A673 (cell line): ENCODE measurements around the gene NCKAP1. TPM values are rescaled to one million over a fixed set of nuclear protein-coding genes. Genes with fewer than 3 reads are reported as not detected.

ENCODE experiments used
- BruUV-seq: library from RNA; stranded (reverse); fragments of 400-500 nt; replicated peaks from 2 replicates; lab custom pipeline; 2021; lab: Mats Ljungman, UMichigan
- CTCF ChIA-PET: fragments of 300-600 bp; sonication (Branson Sonifier 250); formaldehyde crosslinking; loops from one replicate; lab custom pipeline; 2022; ENCODE audit warnings: antibody characterized with exemption; lab: Charles Lee
- POLR2A ChIA-PET: fragments of 300-600 bp; sonication (Branson Sonifier 250); formaldehyde crosslinking; loops from one replicate; lab custom pipeline; 2022; ENCODE audit warnings: antibody characterized with exemption; ENCODE audit not compliant: low non-redundant PET; lab: Charles Lee
- DNase-seq: peaks from one replicate; pipeline ENCODE4 v3.0.0-alpha.2; 2015; ENCODE audit warnings: low spot score
- H3K27ac ChIP-seq: fragments of 200-600 bp; sonication (generic); 2 replicates; pipeline ENCODE4 v1.5.1; 2016; ENCODE audit warnings: mixed run types, low read depth, mild to moderate bottlenecking, mixed read lengths, antibody characterized with exemption, low read length; ENCODE audit not compliant: poor library complexity, severe bottlenecking
- H3K27me3 ChIP-seq: fragments of 200-600 bp; sonication (generic); replicated peaks from 2 replicates; pipeline ENCODE4 v1.6.1; 2017; ENCODE audit warnings: mixed run types, low read depth, mild to moderate bottlenecking, mixed read lengths, antibody characterized with exemption, low read length; ENCODE audit not compliant: insufficient read depth, poor library complexity
- H3K36me3 ChIP-seq: fragments of 200-600 bp; sonication (generic); 2 replicates; pipeline ENCODE4 v1.6.1; 2016; ENCODE audit warnings: mixed run types, mild to moderate bottlenecking, mixed read lengths, antibody characterized with exemption, low read length; ENCODE audit not compliant: insufficient read depth, poor library complexity, severe bottlenecking
- H3K4me1 ChIP-seq: fragments of 200-600 bp; sonication (generic); 2 replicates; pipeline ENCODE4 v1.6.1; 2017; ENCODE audit warnings: mixed run types, mild to moderate bottlenecking, mixed read lengths, antibody characterized with exemption, low read length; ENCODE audit not compliant: insufficient read depth, poor library complexity, severe bottlenecking
- H3K4me3 ChIP-seq: fragments of 200-600 bp; sonication (generic); 2 replicates; pipeline ENCODE4 v1.5.1; 2016; ENCODE audit warnings: low read depth, mixed run types, mild to moderate bottlenecking, mixed read lengths, low read length; ENCODE audit not compliant: poor library complexity, severe bottlenecking
- H3K9me3 ChIP-seq: fragments of 200-600 bp; sonication (generic); 2 replicates; pipeline ENCODE4 v1.6.1; 2016; ENCODE audit warnings: mixed run types, low read depth, mild to moderate bottlenecking, mixed read lengths, antibody characterized with exemption, low read length; ENCODE audit not compliant: poor library complexity, severe bottlenecking
- EZH2 ChIP-seq: fragments of 200-600 bp; sonication (generic); IDR thresholded peaks from 2 replicates; pipeline ENCODE4 v1.6.1; 2017; ENCODE audit warnings: borderline replicate concordance, low read depth, mild to moderate bottlenecking, mixed read lengths, antibody characterized with exemption, low read length; ENCODE audit not compliant: poor library complexity, severe bottlenecking
- intact Hi-C: fragments of 100-400 bp; cut with micrococcal nuclease; formaldehyde crosslinking; loops from one replicate; pipeline ENCODE4 v1.10.0; 2022; ENCODE audit not compliant: unreplicated experiment
- total RNA-seq: library from RNA; stranded (reverse); gene quantifications from 2 replicates; pipeline ENCODE4 v1.2.3, GENCODE V29; 2021
- TF ChIP-seq, protein P1 (sequence below): fragments of 300-800, 200-600 bp; sonication (generic); conservative IDR thresholded peaks from 2 replicates; pipeline ENCODE4 v1.5.1; 2017; ENCODE audit warnings: low read depth, mild to moderate bottlenecking, antibody characterized with exemption, low read length, moderate library complexity, mixed read lengths

Gene NCKAP1
- total RNA-seq, 1 experiment from 2014 or later = 153 TPM

- peaks cover 12% of the 10 kb centered on the region for H3K9me3 ChIP-seq
- ChIA-PET CTCF (no interaction called here), POLR2A (no interaction called here)
These were observed 32.9 kb upstream of the NCKAP1 start for GRCh38 chr2:183070942-183071844.

DNA sequence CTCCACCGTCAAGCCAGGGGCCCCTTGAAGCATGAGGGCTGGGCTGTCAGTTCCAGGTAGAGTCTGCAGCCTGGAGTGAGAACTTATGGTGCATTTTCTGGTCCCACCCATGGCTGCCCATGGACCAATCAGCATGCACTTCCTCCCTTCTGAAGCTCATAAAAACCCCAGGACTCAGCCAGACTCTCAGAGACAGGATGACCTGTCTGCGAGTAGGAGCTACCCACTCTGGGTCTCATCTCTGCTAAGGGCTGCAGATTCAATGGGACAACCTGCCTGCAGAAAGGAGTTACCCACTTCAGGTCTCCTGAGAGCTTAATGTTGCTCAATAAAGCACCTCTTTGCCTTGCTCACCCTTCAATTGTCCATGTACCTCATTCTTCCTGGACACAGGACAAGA lies 30.9 kb upstream of the NCKAP1 start:
- H3K4me3 ChIP-seq = no peak overlapping the region
- intact Hi-C loops = no loop called here
- POLR2A ChIA-PET = interaction anchor here (0.6 kb wide), 1 partner anchor 31 kb away, joined by 5 read pairs; the partner anchor contains the start of gene NCKAP1
- H3K36me3 ChIP-seq = no peaks in the 10 kb centered on the region
- H3K9me3 ChIP-seq = peaks cover 12% of the 10 kb centered on the region
- no peaks in the 10 kb centered on the region for H3K27me3 ChIP-seq
- BruUV-seq = no TSS peak
- no peak overlapping the region for H3K27ac ChIP-seq
- CTCF ChIA-PET = no interaction called here
- H3K4me1 ChIP-seq = no peaks in the 10 kb centered on the region
- no peak for TF ChIP-seq EZH2
- TF ChIP-seq, protein P1, sequence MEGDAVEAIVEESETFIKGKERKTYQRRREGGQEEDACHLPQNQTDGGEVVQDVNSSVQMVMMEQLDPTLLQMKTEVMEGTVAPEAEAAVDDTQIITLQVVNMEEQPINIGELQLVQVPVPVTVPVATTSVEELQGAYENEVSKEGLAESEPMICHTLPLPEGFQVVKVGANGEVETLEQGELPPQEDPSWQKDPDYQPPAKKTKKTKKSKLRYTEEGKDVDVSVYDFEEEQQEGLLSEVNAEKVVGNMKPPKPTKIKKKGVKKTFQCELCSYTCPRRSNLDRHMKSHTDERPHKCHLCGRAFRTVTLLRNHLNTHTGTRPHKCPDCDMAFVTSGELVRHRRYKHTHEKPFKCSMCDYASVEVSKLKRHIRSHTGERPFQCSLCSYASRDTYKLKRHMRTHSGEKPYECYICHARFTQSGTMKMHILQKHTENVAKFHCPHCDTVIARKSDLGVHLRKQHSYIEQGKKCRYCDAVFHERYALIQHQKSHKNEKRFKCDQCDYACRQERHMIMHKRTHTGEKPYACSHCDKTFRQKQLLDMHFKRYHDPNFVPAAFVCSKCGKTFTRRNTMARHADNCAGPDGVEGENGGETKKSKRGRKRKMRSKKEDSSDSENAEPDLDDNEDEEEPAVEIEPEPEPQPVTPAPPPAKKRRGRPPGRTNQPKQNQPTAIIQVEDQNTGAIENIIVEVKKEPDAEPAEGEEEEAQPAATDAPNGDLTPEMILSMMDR = no peak
- no peak for DNase-seq

More at GRCh38 chr2:183070942-183071844, 32.9 kb upstream of the NCKAP1 start:
- Histone ChIP-seq H3K27ac (no peak overlapping the region), H3K36me3 (no peaks in the 10 kb centered on the region), H3K4me1 (no peaks in the 10 kb centered on the region), H3K4me3 (no peak overlapping the region), H3K27me3 (no peaks in the 10 kb centered on the region)
- intact Hi-C loops = no loop called here
- TF ChIP-seq, protein P1 = peak; percentile 55
- no peak for TF ChIP-seq EZH2
- BruUV-seq = no TSS peak
- DNase-seq = peak; percentile 28

GRCh38 chr2:183068561-183068960 lies 30.3 kb upstream of the NCKAP1 start:
- H3K27ac ChIP-seq = no peak overlapping the region
- no peak overlapping the region for H3K4me3 ChIP-seq
- TF ChIP-seq EZH2 = no peak
- TF ChIP-seq, protein P1 = no peak
- no peak for DNase-seq
- ChIA-PET POLR2A (no interaction called here), CTCF (no interaction called here)
- H3K27me3 ChIP-seq = no peaks in the 10 kb centered on the region
- H3K9me3 ChIP-seq = peaks cover 12% of the 10 kb centered on the region
- H3K4me1 ChIP-seq = no peaks in the 10 kb centered on the region
- BruUV-seq = no TSS peak
- no peaks in the 10 kb centered on the region for H3K36me3 ChIP-seq
- intact Hi-C loops = no loop called here
